ENCODE data around the gene EBF3. TPM values are rescaled to one million over a fixed set of nuclear protein-coding genes. Genes with fewer than 3 reads are reported as not detected.
A peak's percentile ranks its signal among the peaks of the same experiment; 100 is the strongest.

The EBF3 gene
- total and polyA plus RNA-seq, 11 donors = 3.6 to 8.8 (median 5.4) TPM

GRCh38 chr10:129955601-129956285, 8.3 kb downstream of the EBF3 start:
- peak overlapping the region in 10 of 12 donors; percentile 14 to 93 (median 76) for H3K4me3 ChIP-seq
- intact Hi-C loops (cut with DNase I) = loop anchor here in 2 of 10 donors (5.0 kb wide), 1 partner anchor 63 kb away; no protein-coding TSS in a partner anchor
- peak in 1 of 12 donors; percentile 7 for TF ChIP-seq CTCF (IDR thresholded peaks at IDR 0.05)
- TF ChIP-seq POLR2A (IDR thresholded peaks at IDR 0.05) = no peak
- peaks cover 0 to 52% (median 23%) of the 10 kb centered on the region in 9 donors for H3K27me3 ChIP-seq
- WGBS, 4 donors = 22 to 28% (median 27%) methylated on average over 6 of the region's 6 CpGs
- ATAC-seq (no peak), DNase-seq (no peak)
- H3K27ac ChIP-seq = peak overlapping the region in 11 of 12 donors; percentile 55 to 94 (median 90)
- H3K9me3 ChIP-seq = no peaks in the 10 kb centered on the region
- H3K4me1 ChIP-seq = peaks cover 8 to 53% (median 32%) of the 10 kb centered on the region in 12 donors
- H3K36me3 ChIP-seq = peaks cover 0 to 6% (median 0%) of the 10 kb centered on the region in 9 donors

DNA sequence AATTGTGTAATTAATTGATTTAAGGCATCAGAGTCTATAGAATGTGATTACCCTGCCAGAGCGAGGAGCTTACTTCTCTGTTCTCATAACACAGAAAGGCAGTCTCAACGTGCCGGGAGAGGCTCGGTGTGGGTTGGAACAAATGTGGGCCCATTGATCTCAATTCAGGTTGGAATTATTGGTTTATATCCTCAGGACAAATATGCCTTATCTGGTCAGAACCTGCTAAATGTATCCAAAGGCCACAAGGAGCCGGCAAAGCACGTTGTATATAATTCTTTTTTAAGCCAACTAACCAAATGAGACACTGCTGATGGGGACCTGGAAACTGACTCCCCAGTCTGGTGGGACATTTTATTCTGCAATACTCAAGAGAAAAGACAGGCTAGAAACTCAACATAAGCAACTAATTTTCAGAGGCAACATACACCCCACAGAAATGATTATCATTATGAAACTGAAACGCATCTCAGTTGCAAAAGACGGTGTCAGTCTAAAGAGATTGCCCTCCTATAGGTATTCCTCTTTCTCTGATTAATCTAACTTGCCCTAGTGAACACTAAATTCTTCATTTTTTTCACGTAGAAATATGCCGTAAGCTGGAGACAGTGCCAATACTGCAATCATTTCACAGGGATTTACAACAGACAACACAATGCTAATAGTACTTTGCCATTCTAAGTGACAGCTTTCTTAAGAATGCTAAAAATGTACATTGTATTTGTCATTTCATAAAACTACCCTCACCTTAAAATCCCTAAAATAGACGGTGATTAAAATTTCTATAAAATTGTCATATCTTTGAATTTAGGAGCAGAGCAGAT, 9.4 kb downstream of the EBF3 start:
- no peaks in the 10 kb centered on the region for H3K9me3 ChIP-seq
- intact Hi-C loops (cut with DNase I) = loop anchor here in 3 of 10 donors (5.0 kb wide), 1 partner anchor 62 kb away; no protein-coding TSS in a partner anchor
- H3K4me3 ChIP-seq = peak overlapping the region in 11 of 12 donors; percentile 6 to 93 (median 32)
- 36 to 53% (median 51%) methylated on average over 11 of the region's 11 CpGs for WGBS, 4 donors
- peaks cover 0 to 6% (median 0%) of the 10 kb centered on the region in 9 donors for H3K36me3 ChIP-seq
- H3K4me1 ChIP-seq = peaks cover 13 to 56% (median 34%) of the 10 kb centered on the region in 12 donors
- no peak for DNase-seq
- peaks cover 0 to 43% (median 20%) of the 10 kb centered on the region in 9 donors for H3K27me3 ChIP-seq
- ATAC-seq = no peak
- peak overlapping the region; percentile 48 to 94 (median 90) for H3K27ac ChIP-seq
- no peak for TF ChIP-seq CTCF (IDR thresholded peaks at IDR 0.05)
- no peak for TF ChIP-seq POLR2A (IDR thresholded peaks at IDR 0.05)

DNA sequence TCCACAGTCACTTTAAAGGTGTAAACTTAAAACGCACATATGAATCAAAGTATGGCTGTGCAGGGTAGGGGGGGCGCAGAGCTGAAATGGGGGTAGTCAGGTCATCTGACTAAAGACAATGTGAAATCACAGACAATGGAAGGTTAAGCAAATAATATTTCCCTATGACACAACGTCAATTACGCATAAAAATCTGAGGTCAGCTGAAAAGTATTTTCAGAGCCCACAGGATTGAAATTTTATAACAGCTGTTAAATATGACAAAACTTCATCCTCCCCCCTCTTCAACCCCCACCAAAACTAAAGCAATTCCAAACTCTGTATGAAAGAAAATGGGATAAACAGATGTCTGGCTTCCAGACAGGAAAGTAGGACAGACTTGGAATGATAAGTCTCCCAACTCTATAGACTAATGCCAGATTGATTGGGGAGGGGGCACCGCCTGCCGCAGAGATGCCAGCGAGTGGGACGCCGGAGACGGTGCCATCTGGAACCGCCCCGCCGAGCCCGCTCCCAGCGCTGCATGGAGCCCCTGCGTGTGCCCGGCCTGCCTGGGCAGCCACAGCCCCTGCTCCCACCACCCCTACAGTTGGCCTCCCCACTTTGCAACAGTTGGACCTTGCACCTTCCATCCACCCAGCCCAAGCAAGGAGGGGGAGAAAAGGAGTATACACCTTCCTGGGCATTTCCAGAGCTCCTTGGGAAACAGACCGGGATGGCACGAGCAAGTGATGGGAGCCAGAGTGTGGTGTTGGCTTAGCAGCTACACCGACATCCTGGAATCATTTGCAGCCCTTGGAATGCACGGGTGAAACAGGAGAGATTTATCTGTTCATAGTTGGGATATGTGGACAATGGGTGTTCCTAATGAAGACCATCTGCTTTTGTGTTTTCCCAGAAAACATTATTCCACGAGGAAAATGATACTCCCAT, 10.7 kb downstream of the EBF3 start:
- H3K36me3 ChIP-seq = peaks cover 0 to 6% (median 0%) of the 10 kb centered on the region in 9 donors
- H3K4me3 ChIP-seq = peak overlapping the region in 10 of 12 donors; percentile 6 to 93 (median 52)
- peaks cover 13 to 66% (median 45%) of the 10 kb centered on the region in 12 donors for H3K4me1 ChIP-seq
- H3K27ac ChIP-seq = peak overlapping the region; percentile 67 to 94 (median 90)
- no peak for TF ChIP-seq CTCF (IDR thresholded peaks at IDR 0.05)
- no peak for TF ChIP-seq POLR2A (IDR thresholded peaks at IDR 0.05)
- H3K27me3 ChIP-seq = peaks cover 0 to 32% (median 15%) of the 10 kb centered on the region in 9 donors
- intact Hi-C loops (cut with DNase I) = loop anchor here in 1 of 10 donors (5.0 kb wide), 1 partner anchor 61 kb away; no protein-coding TSS in a partner anchor
- 40 to 53% (median 47%) methylated on average over 22 of the region's 22 CpGs for WGBS, 4 donors
- ATAC-seq = peak; percentile 25 to 77 (median 58)
- DNase-seq = no peak
- no peaks in the 10 kb centered on the region for H3K9me3 ChIP-seq
